PFSK-1 (cell line): Measurements from ENCODE around the gene MINAR1.

ENCODE experiments used
- FOXP2 ChIP-seq: optimal IDR thresholded peaks from 2 replicates; pipeline ENCODE3; 2011; ENCODE audit warnings: borderline replicate concordance, control low read depth, inconsistent platforms; ENCODE audit not compliant: insufficient read depth; ENCODE audit errors: extremely low read length, extremely low read depth
- POLR2AphosphoS5 ChIP-seq: IDR thresholded peaks from 2 replicates; pipeline ENCODE4 v1.6.1; 2012; ENCODE audit warnings: low read depth, mild to moderate bottlenecking, control low read depth, low read length, moderate library complexity
- SIN3A ChIP-seq: IDR thresholded peaks from 2 replicates; pipeline ENCODE4 v1.6.1; 2012; ENCODE audit warnings: mild to moderate bottlenecking, low read length, moderate library complexity, borderline replicate concordance; ENCODE audit not compliant: insufficient read depth
- TAF1 ChIP-seq: IDR thresholded peaks from 2 replicates; pipeline ENCODE4 v1.6.1; 2012; ENCODE audit warnings: low read length, control low read depth, borderline replicate concordance; ENCODE audit not compliant: insufficient read depth
- TF ChIP-seq, protein P1 (sequence below), 2 experiments: IDR thresholded peaks; 2 replicates each; pipeline versions ENCODE4 v1.6.1 to v1.8.0; 2011 to 2012; ENCODE audit warnings: low read depth in 2 of 2, low read length in 2 of 2, control low read depth in 1 of 2, inconsistent platforms in 1 of 2, mild to moderate bottlenecking in 1 of 2, moderate library complexity in 1 of 2; ENCODE audit not compliant: insufficient read depth in 1 of 2

Gene MINAR1

DNA sequence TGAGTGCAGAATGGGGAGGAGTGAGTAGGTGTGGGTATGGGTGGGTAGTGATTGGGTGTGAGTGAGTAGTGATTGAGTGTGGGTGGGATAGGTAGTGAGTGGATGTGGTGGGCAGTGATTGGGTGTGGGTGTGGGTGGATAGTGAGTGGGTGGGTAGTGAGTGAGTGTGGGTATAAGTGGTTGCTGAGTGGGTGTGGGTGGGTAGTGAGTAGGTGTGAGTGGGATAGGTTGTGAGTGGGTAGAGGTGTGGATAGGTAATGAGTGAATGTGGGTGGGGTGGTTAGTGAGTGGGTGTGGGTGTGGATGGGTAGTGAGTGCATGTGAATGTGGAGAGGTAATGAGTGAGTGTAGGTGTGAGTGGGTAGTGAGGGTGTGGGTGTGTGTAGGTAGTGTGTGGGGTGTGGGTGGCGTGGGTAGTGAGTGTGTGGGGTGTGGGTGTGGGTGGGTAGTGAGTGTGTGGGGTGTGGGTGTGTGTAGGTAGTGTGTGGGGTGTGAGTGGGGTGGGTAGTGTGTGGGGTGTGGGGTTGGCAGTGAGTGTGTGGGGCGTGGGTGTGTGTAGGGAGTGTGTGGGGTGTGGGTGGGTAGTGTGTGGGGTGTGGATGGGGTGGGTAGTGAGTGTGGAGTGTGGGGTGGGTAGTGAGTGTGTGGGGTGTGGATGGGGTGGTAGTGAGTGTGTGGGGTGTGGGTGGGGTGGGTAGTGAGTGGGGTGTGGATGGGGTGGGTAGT is 5.3 kb downstream of the MINAR1 start:
- TF ChIP-seq FOXP2: no peak
- TF ChIP-seq TAF1: no peak
- TF ChIP-seq, protein P1, sequence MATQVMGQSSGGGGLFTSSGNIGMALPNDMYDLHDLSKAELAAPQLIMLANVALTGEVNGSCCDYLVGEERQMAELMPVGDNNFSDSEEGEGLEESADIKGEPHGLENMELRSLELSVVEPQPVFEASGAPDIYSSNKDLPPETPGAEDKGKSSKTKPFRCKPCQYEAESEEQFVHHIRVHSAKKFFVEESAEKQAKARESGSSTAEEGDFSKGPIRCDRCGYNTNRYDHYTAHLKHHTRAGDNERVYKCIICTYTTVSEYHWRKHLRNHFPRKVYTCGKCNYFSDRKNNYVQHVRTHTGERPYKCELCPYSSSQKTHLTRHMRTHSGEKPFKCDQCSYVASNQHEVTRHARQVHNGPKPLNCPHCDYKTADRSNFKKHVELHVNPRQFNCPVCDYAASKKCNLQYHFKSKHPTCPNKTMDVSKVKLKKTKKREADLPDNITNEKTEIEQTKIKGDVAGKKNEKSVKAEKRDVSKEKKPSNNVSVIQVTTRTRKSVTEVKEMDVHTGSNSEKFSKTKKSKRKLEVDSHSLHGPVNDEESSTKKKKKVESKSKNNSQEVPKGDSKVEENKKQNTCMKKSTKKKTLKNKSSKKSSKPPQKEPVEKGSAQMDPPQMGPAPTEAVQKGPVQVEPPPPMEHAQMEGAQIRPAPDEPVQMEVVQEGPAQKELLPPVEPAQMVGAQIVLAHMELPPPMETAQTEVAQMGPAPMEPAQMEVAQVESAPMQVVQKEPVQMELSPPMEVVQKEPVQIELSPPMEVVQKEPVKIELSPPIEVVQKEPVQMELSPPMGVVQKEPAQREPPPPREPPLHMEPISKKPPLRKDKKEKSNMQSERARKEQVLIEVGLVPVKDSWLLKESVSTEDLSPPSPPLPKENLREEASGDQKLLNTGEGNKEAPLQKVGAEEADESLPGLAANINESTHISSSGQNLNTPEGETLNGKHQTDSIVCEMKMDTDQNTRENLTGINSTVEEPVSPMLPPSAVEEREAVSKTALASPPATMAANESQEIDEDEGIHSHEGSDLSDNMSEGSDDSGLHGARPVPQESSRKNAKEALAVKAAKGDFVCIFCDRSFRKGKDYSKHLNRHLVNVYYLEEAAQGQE (IDR thresholded peaks at IDR 0.05; ENCODE audit: insufficient read depth in 1 of 2, low read depth in 2 of 2, low read length in 2 of 2): no peak
- no peak for TF ChIP-seq POLR2AphosphoS5
- no peak for TF ChIP-seq SIN3A

DNA sequence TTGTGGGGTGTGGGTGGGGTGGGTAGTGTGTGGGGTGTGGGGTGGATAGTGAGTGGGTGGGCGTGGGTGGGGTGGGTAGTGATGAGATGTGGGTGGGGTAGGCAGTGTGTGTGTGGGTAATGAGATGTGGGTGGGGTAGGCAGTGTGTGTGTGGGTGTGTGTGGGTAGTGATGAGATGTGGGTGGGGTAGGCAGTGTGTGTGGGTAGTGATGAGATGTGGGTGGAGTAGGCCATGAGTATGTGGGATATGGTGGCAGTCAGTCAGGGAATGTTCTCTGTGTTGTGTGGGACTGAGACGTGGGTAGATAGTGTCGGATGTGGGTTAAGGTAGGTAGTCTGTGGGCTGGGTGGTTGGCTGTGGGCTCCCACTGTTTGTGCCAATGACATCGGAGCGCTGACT is 7.1 kb downstream of the MINAR1 start:
- TF ChIP-seq SIN3A: no peak
- TF ChIP-seq POLR2AphosphoS5: no peak
- TF ChIP-seq, protein P1 (IDR thresholded peaks at IDR 0.05; ENCODE audit: insufficient read depth in 1 of 2, low read depth in 2 of 2, low read length in 2 of 2): no peak

DNA sequence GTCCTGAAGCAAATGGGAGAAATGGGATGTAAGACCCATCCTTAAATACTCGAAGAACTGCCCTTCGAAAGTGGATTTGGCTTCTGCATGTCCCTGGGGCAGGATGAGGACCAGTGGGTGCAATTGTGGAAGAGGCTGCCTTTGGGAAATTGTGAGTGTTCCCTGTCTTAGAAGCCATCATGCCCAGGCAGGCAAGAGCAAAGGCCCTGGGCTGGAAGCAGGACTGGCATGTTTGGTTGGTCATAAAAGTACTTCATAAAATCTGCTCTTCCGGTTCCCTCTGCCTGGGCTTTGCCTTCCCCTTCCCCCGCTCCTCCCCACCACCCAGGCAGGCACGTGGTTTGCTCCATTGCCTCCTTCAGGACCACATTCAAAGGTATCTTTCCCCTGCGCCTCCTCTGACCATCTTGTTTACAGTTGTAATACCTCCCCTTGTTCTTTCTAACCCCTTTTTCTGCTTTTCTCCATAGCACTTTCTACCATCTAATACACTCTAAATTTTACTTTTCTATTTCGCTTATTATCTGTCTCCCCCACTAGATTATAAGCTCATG is 8.3 kb downstream of the MINAR1 start:
- TF ChIP-seq FOXP2 (no peak), POLR2AphosphoS5 (no peak), TAF1 (no peak), SIN3A (no peak)
- TF ChIP-seq, protein P1 (IDR thresholded peaks at IDR 0.05; ENCODE audit: insufficient read depth in 1 of 2, low read depth in 2 of 2, low read length in 2 of 2): no peak

DNA sequence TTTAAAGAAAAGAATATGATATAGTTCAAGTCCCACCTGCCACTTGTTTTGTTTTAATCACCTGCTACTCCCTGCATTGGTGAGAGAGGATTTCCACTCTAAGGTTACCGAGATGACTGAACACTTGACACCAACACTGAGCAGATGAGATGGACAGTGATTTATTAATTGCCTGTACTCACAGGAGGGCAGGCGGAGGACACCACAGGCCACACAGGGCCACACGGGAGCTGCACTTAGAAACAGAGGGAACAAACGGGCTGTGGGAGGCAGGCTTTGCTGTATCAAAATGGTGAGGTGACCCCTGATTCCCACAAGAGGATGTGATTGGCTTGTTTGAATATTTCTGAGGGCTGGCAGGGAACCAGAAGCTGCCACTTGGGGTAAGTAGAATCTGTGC is 10.8 kb downstream of the MINAR1 start:
- TF ChIP-seq SIN3A (no peak), TAF1 (no peak), FOXP2 (no peak), POLR2AphosphoS5 (no peak)
- TF ChIP-seq, protein P1 (IDR thresholded peaks at IDR 0.05; ENCODE audit: insufficient read depth in 1 of 2, low read depth in 2 of 2, low read length in 2 of 2): no peak

DNA sequence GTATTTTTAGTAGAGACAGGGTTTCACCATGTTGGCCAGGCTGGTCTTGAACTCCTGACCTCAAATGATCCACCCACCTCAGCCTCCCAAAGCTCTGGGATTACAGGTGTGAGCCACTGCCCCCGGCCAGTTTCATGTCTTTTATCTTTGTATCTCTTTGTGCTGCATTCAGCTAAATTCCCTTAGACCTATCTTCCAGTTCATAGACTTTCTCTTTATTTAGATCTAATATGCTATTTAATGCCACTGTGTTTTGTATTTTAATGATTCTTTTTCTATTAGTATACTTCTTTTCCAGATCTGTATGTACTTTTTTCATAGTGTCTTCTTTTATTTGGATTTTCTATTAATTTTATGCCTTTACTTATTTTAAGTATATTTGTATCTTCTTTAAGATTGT is 14.9 kb downstream of the MINAR1 start:
- TF ChIP-seq FOXP2: no peak
